Fibroblast of skin of back (primary cell): ENCODE data around the gene SLC24A3.
A peak's percentile ranks its signal among the peaks of the same experiment; 100 is the strongest.
"Not testable (repeated sequence)": the region's sequence is repeated elsewhere in the genome, so short reads cannot be mapped to it uniquely, and the experiment has no call there.

Experiments used
- DNase-seq: peaks from one replicate; pipeline ENCODE4 v3.0.0-alpha.2; 2013

The SLC24A3 gene

DNA sequence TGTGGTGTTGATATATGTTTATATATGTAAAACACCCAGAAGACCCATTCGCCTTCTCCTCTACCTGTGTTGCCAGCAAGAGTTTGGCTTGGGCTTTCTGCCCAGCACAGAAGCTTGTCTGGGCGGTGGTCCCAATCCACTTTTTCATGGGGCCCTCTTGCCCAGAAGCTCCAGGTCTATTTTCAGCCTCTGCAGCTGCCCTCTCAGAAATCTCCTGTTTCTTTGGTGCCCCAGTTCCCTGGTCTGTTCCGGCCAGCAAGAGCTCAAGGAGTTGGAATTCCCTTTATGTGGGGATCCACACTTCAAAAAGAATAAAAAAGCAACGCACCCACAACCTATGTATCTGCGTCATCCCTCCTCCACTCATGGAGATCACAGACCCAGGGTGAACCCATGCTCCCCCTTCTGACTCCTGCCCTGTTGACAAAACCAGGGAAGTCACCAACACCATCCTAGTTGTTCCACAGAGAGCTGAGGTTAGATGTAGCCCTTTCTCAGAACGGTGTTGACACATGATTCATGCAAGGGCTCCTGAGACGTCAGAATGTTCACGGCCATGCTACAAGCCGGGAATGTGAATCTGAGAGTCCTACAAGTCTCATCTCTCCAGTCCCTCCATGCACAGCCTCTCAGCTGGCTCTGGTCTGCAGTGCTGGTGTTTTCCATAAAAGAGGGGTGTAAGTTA is 388.8 kb downstream of the SLC24A3 start:
- no peak for DNase-seq

DNA sequence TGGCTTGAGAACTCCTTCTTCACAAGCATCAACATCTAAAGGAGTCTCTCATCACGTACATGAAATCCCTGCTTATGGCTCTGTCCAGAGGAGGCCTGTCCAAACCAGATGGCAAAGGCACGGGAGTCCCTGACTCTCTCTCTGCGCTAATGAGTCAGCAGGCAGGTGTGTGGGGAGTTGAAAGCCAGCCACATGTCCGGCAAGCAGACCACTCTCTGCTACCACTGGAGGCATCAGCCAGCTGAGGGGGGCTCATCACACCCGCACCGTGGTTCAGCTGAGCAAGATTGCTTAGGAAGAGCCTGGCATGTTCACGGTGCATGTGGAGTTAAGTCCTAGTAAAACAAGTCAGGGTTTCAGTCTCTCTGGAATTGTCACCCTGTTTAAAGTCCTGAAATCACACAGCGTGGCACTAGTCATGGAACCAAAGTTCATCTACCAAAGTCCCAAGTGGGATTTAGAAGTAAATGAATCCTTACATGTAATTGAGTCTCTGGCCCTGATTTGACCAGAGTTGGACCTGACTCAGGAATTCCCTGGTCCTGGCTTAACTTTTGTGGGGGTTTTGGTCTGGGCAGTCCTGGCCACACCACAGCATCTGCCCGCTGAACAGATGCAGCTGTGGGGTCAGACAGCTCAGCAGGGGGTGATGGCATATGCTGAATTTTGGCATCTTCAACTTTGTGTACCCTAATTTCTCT is 390.4 kb downstream of the SLC24A3 start:
- DNase-seq = no peak

DNA sequence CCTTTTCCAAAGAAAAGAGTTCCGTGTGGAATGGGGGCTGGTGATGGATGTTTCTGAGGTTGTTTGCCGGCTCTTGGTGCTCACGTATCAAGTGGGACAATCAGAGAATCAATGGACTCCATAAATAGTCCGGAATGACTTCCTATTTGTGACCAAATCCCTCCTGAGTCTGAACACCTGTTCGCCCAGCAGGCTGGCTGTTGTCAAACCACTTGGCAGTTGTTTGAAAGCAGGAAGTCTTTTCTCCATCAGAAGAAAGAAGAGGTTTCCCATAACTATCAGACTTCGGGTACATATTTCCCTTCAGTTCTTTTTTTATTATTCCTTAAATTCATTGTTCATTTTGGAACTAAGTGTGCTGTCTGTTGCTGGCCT is 390.9 kb downstream of the SLC24A3 start:
- DNase-seq = no peak

DNA sequence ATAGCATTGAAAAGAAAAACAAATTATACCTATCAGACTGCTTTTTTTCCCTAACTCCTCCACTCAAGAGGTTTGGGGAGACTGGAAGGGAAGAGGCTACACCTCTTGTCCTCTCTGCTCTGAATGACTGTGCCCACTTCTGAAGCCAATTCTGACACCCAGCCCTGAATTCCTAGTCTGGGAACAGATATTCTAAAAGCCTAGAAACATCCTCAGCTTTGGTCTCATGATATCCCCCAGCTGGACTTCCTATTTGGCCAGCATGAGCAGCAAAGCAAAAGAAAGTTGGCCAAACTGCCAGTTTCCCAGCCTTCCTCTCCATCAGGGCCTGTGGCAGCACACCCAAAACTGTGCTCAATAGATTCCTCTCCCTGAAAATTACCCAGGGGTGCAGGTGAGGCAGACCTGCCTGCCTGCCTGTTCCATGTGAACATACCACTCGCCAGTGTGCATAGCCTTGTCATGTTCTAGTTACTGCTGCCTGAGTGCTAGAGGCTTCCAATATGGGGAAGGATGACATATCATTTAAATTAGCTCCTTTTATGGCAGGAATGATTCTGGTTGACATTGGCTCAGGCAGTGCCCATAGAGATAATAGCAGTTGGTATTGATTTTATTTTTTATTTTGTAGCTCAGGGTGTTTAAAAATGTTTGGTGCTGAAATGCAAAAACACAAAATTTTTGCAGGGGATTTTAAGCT is 393.5 kb downstream of the SLC24A3 start:
- no peak for DNase-seq

- DNase-seq = no peak
Measured at GRCh38 chr20:19609642-19610223, 397.3 kb downstream of the SLC24A3 start.

DNA sequence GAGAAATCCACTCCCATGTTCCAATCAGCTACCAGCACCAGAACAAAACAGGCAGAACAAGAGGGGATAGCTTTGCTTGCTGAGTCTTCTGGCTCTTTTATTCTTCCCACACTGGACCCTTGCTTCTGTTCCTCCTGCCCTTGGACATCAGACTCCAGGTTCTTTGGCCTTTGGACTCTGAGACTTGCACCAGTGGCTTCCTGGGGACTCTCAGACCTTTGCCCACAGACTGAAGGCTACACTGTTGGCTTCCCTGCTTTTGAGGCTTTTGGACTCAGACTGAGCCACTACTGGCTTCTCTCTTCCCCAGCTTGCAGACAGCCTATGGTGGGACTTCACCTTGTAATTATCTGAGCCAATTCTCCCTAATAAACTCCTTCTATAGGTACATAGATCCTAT is 403.2 kb downstream of the SLC24A3 start:
- DNase-seq = no peak

- no peak for DNase-seq
Measured at GRCh38 chr20:19616081-19616480, 403.6 kb downstream of the SLC24A3 start.

- no peak for DNase-seq
Measured at GRCh38 chr20:19616620-19617019, 404.2 kb downstream of the SLC24A3 start.

- no peak for DNase-seq
Measured at GRCh38 chr20:19617256-19617655, 404.8 kb downstream of the SLC24A3 start.

- no peak for DNase-seq
Measured at GRCh38 chr20:19618711-19619110, 406.3 kb downstream of the SLC24A3 start.

DNA sequence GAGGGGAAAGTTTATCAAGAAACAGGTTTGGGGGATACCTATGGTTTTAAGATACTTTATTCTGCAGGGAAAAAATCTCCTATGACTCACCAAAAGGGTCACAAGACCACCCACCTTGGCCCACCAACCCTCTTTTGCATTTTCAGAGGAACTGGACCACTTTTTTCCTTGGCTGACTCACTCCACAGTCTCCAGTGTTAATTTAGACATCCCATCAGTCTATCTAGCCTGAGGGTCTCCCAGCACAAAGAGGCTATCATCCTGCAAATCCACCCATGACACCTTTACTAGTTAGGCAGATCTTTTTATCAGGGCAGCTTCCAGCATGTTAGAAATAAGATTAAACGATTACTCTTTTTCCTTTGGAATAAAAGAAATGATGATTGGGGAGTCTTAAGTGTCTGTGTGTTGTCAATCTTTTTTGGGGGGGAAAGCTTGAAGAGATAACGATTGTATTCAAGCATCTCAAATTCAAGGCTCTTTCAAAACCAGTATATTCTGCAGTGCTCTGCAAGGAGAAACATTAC is 407.5 kb downstream of the SLC24A3 start:
- DNase-seq = no peak

GRCh38 chr20:19620446-19620845 is 408.0 kb downstream of the SLC24A3 start:
- DNase-seq = no peak

DNA sequence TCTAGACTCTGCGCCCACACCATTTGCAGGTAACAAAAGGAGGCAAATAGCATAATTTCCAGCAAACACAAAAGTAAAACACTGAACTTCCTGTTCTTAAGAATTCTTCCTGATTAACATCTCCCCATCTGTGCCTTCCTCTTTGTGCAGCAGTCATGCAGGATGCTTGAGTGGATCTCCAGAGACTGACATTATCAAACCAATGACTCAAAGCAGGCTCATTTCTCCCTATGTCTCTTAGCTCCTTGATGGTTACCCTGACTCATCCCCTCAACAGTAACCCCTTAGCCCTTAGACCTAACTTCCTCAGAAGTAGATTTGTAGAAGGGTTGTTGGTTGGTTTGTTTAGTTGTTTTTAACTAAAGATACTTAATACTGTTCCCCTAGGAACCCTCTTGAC is 408.6 kb downstream of the SLC24A3 start:
- peak; percentile 51 for DNase-seq

GRCh38 chr20:19624221-19624965 is 412.0 kb downstream of the SLC24A3 start:
- DNase-seq = no peak

DNA sequence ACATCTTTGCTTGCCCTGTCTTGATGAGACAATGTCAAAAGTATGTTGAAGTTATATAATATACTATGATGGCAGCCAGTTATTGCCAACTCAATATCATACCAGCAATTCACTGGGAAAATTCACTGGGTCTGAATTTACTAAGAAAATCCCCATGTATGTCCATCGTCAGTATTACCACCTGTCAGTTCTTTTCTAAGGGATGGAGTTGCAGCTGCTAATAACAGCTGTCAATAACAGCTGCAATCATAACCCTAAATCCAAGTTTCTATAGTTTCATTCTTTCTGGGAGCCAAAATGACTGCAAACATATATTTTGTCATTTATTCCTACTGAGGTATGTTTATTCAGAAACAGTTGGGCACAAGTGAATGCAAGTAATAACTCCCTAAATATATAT is 413.0 kb downstream of the SLC24A3 start:
- no peak for DNase-seq

GRCh38 chr20:19626896-19627295 is 414.5 kb downstream of the SLC24A3 start:
- no peak for DNase-seq

DNA sequence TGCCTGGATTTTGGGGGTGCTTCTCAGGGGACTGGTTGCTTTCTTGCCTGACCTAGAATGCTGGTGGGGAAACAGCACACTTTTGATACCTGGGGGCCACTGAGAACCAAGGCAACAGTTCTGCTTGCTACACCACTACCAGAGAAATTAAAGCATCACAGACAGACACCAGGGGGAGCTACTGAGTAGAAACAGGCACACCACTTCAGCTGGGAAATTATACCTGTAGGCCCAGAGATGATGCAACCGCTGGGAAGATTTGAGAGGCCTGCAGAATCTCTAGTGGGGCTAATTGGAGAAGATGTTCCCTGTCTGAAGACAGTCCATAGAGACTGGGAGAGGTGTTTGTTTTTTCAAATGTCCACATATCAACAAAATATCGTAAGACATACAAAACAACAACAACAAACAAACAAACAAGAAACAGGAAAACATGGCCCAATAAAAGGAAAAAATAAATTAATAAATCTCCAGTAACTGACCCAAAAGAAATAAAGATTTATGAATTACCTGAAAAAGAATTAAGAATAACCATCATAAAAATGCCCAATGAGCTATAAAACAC is 416.2 kb downstream of the SLC24A3 start:
- peak; percentile 56 for DNase-seq

- DNase-seq = no peak
Measured at GRCh38 chr20:19631410-19631809, 419.0 kb downstream of the SLC24A3 start.

DNA sequence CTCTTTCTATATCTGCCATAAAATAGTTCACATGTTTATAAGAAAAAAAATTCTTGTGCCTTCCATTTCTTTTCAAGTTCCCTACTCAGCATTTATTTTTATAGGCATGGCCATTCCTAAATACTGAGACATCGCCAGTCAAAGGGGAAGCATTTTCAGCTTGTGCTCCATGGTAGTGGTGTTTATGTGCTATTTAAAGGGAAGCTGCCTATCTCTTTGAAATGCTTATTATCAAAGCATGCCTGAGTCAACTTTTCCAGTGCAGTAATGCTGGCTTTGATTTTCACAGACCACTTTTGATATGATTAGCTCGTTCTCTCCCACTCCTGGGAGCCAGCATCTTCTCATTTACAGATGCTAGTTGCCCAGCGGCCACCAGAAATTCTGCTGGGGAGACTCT is 421.5 kb downstream of the SLC24A3 start:
- DNase-seq = peak; percentile 70

DNA sequence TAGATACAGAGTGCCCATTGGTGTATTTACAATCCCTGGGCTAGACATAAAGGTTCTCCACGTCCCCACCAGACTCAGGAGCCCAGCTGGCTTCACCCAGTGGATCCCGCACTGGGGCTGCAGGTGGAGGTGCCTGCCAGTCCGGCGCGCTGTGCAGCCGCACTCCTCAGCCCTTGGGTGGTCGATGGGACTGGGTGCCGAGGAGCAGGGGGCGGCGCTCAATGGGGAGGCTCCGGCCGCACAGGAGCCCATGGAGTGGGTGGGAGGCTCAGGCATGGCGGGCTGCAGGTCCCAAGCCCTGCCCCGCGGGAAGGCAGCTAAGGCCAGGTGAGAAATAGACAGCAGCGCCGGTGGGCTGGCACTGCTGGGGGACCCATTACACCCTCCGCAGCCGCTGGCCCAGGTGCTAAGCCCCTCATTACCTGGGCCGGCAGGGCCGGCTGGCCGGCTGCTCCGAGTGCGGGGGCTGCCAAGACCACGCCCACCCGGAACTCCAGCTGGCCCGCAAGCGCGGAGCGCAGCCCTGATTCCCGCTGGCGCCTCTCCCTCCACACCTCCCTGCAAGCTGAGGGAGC is 427.1 kb downstream of the SLC24A3 start:
- not testable (repeated sequence) for DNase-seq

- DNase-seq = no peak
Measured at GRCh38 chr20:19642860-19643259, 430.4 kb downstream of the SLC24A3 start.

DNA sequence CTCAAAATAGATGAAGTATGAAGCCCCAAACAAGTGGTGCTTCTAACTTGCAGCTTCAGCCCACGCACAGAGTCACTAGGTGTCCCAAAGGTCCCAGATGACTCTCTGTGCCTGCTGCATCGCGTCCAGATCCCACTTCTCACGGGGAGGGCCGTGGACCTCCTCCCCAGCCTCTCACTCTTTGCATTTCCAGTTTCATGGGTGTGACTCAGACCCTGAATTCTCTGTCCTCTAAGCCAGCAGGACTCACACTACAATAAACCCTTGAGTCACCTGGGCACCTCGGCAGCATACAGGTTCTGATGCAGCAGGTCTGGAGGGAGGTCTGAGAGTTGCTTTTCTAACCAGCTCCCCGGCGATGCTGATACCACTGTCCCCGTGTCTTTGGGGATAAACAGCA is 431.6 kb downstream of the SLC24A3 start:
- no peak for DNase-seq
